GM18519 (cell line): ENCODE results near the gene GRN.
A peak's percentile ranks its signal among the peaks of the same experiment; 100 is the strongest.
"Not testable (repeated sequence)": the region's sequence is repeated elsewhere in the genome, so short reads cannot be mapped to it uniquely, and the experiment has no call there.

Experiments used
- ATAC-seq: cut with Tn5 transposase; IDR thresholded peaks from one replicate; pipeline ENCODE4 v1.9.1; 2021; ENCODE audit warnings: mild to moderate bottlenecking, moderate library complexity; ENCODE audit not compliant: unreplicated experiment, low FRiP score

GRN gene

GRCh38 chr17:44345454-44346026 lies 438 bp downstream of the GRN start:
- no peak for ATAC-seq

- ATAC-seq: no peak
Observed at GRCh38 chr17:44346064-44346844, 1.2 kb downstream of the GRN start.

GRCh38 chr17:44347206-44348055 lies 2.3 kb downstream of the GRN start:
- not testable (repeated sequence) for ATAC-seq

GRCh38 chr17:44348234-44348987 lies 3.3 kb downstream of the GRN start:
- peak; percentile 28 for ATAC-seq

GRCh38 chr17:44348988-44349364 lies 3.9 kb downstream of the GRN start:
- ATAC-seq: no peak

- ATAC-seq: no peak
Observed at GRCh38 chr17:44349553-44350070, 4.5 kb downstream of the GRN start.

GRCh38 chr17:44350733-44351226 lies 5.7 kb downstream of the GRN start:
- no peak for ATAC-seq

GRCh38 chr17:44351464-44351863 lies 6.4 kb downstream of the GRN start:
- ATAC-seq: no peak

GRCh38 chr17:44351961-44352827 lies 7.1 kb downstream of the GRN start:
- ATAC-seq: no peak

- no peak for ATAC-seq
Observed at GRCh38 chr17:44352828-44353671, 7.9 kb downstream of the GRN start.

GRCh38 chr17:44353672-44354331 lies 8.7 kb downstream of the GRN start:
- no peak for ATAC-seq

GRCh38 chr17:44354582-44355561 lies 9.8 kb downstream of the GRN start:
- no peak for ATAC-seq

- ATAC-seq: no peak
Observed at GRCh38 chr17:44355642-44356099, 10.6 kb downstream of the GRN start.

- ATAC-seq: no peak
Observed at GRCh38 chr17:44356241-44356640, 11.1 kb downstream of the GRN start.

- no peak for ATAC-seq
Observed at GRCh38 chr17:44358066-44358465, 13.0 kb downstream of the GRN start.

GRCh38 chr17:44359006-44359405 lies 13.9 kb downstream of the GRN start:
- no peak for ATAC-seq
